Right kidney (tissue), 1 donor: ENCODE measurements around the gene DHX9.

ENCODE experiments used
- DNase-seq: peaks from one replicate; pipeline ENCODE4 v3.0.0-alpha.2; 2016

Gene DHX9

GRCh38 chr1:182834326-182834725 lies 4.8 kb upstream of the DHX9 start:
- DNase-seq = no peak

- DNase-seq = no peak
Observed at GRCh38 chr1:182835806-182836205, 3.3 kb upstream of the DHX9 start.

GRCh38 chr1:182841368-182841988 lies 2.3 kb downstream of the DHX9 start:
- DNase-seq = peak; percentile 22

- no peak for DNase-seq
Observed at GRCh38 chr1:182842265-182842664, 3.1 kb downstream of the DHX9 start.

- no peak for DNase-seq
Observed at GRCh38 chr1:182845379-182845778, 6.2 kb downstream of the DHX9 start.

- no peak for DNase-seq
Observed at GRCh38 chr1:182845894-182846293, 6.7 kb downstream of the DHX9 start.

- no peak for DNase-seq
Observed at GRCh38 chr1:182847105-182847504, 8.0 kb downstream of the DHX9 start.

GRCh38 chr1:182848736-182849135 lies 9.6 kb downstream of the DHX9 start:
- DNase-seq = no peak

GRCh38 chr1:182850319-182850718 lies 11.2 kb downstream of the DHX9 start:
- no peak for DNase-seq

GRCh38 chr1:182851825-182852224 lies 12.7 kb downstream of the DHX9 start:
- no peak for DNase-seq

GRCh38 chr1:182855911-182856310 lies 16.8 kb downstream of the DHX9 start:
- no peak for DNase-seq

GRCh38 chr1:182857212-182857611 lies 18.1 kb downstream of the DHX9 start:
- no peak for DNase-seq

- no peak for DNase-seq
Observed at GRCh38 chr1:182860658-182861057, 21.5 kb downstream of the DHX9 start.

GRCh38 chr1:182861994-182862393 lies 22.8 kb downstream of the DHX9 start:
- DNase-seq = no peak

GRCh38 chr1:182862827-182863226 lies 23.7 kb downstream of the DHX9 start:
- no peak for DNase-seq

GRCh38 chr1:182863940-182864339 lies 24.8 kb downstream of the DHX9 start:
- DNase-seq = no peak

- no peak for DNase-seq
Observed at GRCh38 chr1:182867861-182868260, 28.7 kb downstream of the DHX9 start.

- no peak for DNase-seq
Observed at GRCh38 chr1:182869241-182869666, 30.1 kb downstream of the DHX9 start.

GRCh38 chr1:182872881-182873280 lies 33.7 kb downstream of the DHX9 start:
- no peak for DNase-seq

- DNase-seq = no peak
Observed at GRCh38 chr1:182875889-182876288, 36.7 kb downstream of the DHX9 start.

- DNase-seq = no peak
Observed at GRCh38 chr1:182877331-182877730, 38.2 kb downstream of the DHX9 start.

GRCh38 chr1:182877842-182878241 lies 38.7 kb downstream of the DHX9 start:
- DNase-seq = no peak

GRCh38 chr1:182884872-182885271 lies 45.7 kb downstream of the DHX9 start:
- DNase-seq = no peak

- DNase-seq = no peak
Observed at GRCh38 chr1:182885591-182885990, 46.4 kb downstream of the DHX9 start.

- DNase-seq = no peak
Observed at GRCh38 chr1:182886985-182887384, 47.8 kb downstream of the DHX9 start.
